ENCODE results near the gene C2orf69.

GRCh38 chr2:199911877-199912161 is 726 bp downstream of the C2orf69 start:
- TF ChIP-seq CTCF (IDR thresholded peaks at IDR 0.05) (no peak), EZH2 (IDR thresholded peaks at IDR 0.05; ENCODE audit: borderline replicate concordance, insufficient read depth, low read depth, low read length, poor library complexity, severe bottlenecking) (no peak)

All from B cell (primary cell).